HEK293 (cell line): ENCODE measurements around the gene DUSP1.

Source experiments
- CTCF ChIA-PET: fragments of 350-600 bp; formaldehyde crosslinking; extraction: SDS; loops from one replicate; lab custom pipeline; 2021; ENCODE audit warnings: antibody characterized with exemption; lab: Yijun Ruan, JAX
- POLR2A ChIA-PET: fragments of 300-600 bp; formaldehyde crosslinking; extraction: SDS; loops from one replicate; lab custom pipeline; 2020; ENCODE audit warnings: antibody characterized with exemption, inconsistent platforms; lab: Yijun Ruan, JAX
- H3K27ac ChIP-seq: fragments of 200-500 bp; sonication (Bioruptor generic); 2 replicates; pipeline ENCODE4 v1.5.1; 2014; ENCODE audit warnings: low read depth, low read length, control low read depth, inconsistent platforms; ENCODE audit errors: extremely low read depth
- H3K36me3 ChIP-seq, 2 experiments: fragments of 200-500 bp in 1 of 2; sonication (Bioruptor generic) in 1 of 2; 1 replicate in 1 of 2; 2 replicates in 1 of 2; pipeline ENCODE4 v1.5.1; 2014 to 2017; ENCODE audit warnings: inconsistent platforms in 2 of 2, low read length in 2 of 2; ENCODE audit not compliant: control insufficient read depth in 2 of 2, insufficient read depth in 1 of 2
- H3K4me1 ChIP-seq: fragments of 200-500 bp; sonication (Bioruptor generic); 2 replicates; pipeline ENCODE4 v1.5.1; 2014; ENCODE audit warnings: mild to moderate bottlenecking, low read length, inconsistent platforms; ENCODE audit not compliant: control insufficient read depth, insufficient read depth
- H3K4me3 ChIP-seq: 2 replicates; pipeline ENCODE4 v1.5.1; 2011; ENCODE audit warnings: low read depth, mild to moderate bottlenecking, control low read depth, low read length, moderate library complexity
- H3K9me3 ChIP-seq: fragments of 200-500 bp; sonication (Bioruptor generic); 2 replicates; pipeline ENCODE4 v1.5.1; 2014; ENCODE audit warnings: low read depth, low read length, inconsistent platforms; ENCODE audit not compliant: control insufficient read depth, insufficient read depth
- KLF7 ChIP-seq: fragments of 450-650 bp; formaldehyde crosslinking; IDR thresholded peaks from 2 replicates; pipeline ENCODE4 v1.5.1; 2016; ENCODE audit warnings: missing biosample characterization, missing genetic modification characterization, borderline replicate concordance
- PRDM1 ChIP-seq: fragments of 450-650 bp; formaldehyde crosslinking; IDR thresholded peaks from 2 replicates; pipeline ENCODE4; 2016; ENCODE audit warnings: missing biosample characterization, missing genetic modification characterization
- SCRT1 ChIP-seq: fragments of 450-650 bp; formaldehyde crosslinking; IDR thresholded peaks from 2 replicates; pipeline ENCODE4 v1.5.1; 2016; ENCODE audit warnings: missing biosample characterization, missing genetic modification characterization, borderline replicate concordance
- SP7 ChIP-seq: fragments of 450-650 bp; formaldehyde crosslinking; IDR thresholded peaks from 2 replicates; pipeline ENCODE4 v1.5.1; 2016; ENCODE audit warnings: missing biosample characterization, missing genetic modification characterization
- ZFHX2 ChIP-seq: fragments of 450-650 bp; formaldehyde crosslinking; conservative IDR thresholded peaks from 2 replicates; pipeline ENCODE4 v1.5.1; 2016; ENCODE audit warnings: missing biosample characterization, missing genetic modification characterization
- ZNF426 ChIP-seq: fragments of 450-650 bp; formaldehyde crosslinking; IDR thresholded peaks from 2 replicates; pipeline ENCODE4 v1.5.1; 2017; ENCODE audit warnings: missing biosample characterization, missing genetic modification characterization, mild to moderate bottlenecking, inconsistent platforms, moderate library complexity
- ZNF544 ChIP-seq: fragments of 450-650 bp; formaldehyde crosslinking; IDR thresholded peaks from 2 replicates; pipeline ENCODE4 v1.5.0; 2017; ENCODE audit warnings: missing biosample characterization, missing genetic modification characterization
- ZNF555 ChIP-seq: fragments of 450-650 bp; formaldehyde crosslinking; conservative IDR thresholded peaks from 2 replicates; pipeline ENCODE4 v1.5.1; 2017; ENCODE audit warnings: missing biosample characterization, mild to moderate bottlenecking, missing genetic modification characterization, inconsistent platforms
- ZNF585B ChIP-seq: fragments of 450-650 bp; formaldehyde crosslinking; IDR thresholded peaks from 2 replicates; pipeline ENCODE4 v1.5.1; 2016; ENCODE audit warnings: missing biosample characterization, missing genetic modification characterization
- ZNF629 ChIP-seq: fragments of 450-650 bp; formaldehyde crosslinking; IDR thresholded peaks from 2 replicates; pipeline ENCODE4 v1.5.1; 2017; ENCODE audit warnings: missing biosample characterization, missing genetic modification characterization
- ZNF747 ChIP-seq: fragments of 450-650 bp; formaldehyde crosslinking; IDR thresholded peaks from 2 replicates; pipeline ENCODE4 v1.5.1; 2016; ENCODE audit warnings: missing biosample characterization, missing genetic modification characterization
- TF ChIP-seq, protein P1 (sequence below): fragments of 450-650 bp; formaldehyde crosslinking; IDR thresholded peaks from 2 replicates; pipeline ENCODE4 v1.5.1; 2017; ENCODE audit warnings: missing biosample characterization, missing genetic modification characterization
- TF ChIP-seq, protein P2 (sequence below): fragments of 450-650 bp; formaldehyde crosslinking; conservative IDR thresholded peaks from 2 replicates; pipeline ENCODE4 v1.5.1; 2016; ENCODE audit warnings: low read depth, missing biosample characterization, missing genetic modification characterization

DUSP1 gene

DNA sequence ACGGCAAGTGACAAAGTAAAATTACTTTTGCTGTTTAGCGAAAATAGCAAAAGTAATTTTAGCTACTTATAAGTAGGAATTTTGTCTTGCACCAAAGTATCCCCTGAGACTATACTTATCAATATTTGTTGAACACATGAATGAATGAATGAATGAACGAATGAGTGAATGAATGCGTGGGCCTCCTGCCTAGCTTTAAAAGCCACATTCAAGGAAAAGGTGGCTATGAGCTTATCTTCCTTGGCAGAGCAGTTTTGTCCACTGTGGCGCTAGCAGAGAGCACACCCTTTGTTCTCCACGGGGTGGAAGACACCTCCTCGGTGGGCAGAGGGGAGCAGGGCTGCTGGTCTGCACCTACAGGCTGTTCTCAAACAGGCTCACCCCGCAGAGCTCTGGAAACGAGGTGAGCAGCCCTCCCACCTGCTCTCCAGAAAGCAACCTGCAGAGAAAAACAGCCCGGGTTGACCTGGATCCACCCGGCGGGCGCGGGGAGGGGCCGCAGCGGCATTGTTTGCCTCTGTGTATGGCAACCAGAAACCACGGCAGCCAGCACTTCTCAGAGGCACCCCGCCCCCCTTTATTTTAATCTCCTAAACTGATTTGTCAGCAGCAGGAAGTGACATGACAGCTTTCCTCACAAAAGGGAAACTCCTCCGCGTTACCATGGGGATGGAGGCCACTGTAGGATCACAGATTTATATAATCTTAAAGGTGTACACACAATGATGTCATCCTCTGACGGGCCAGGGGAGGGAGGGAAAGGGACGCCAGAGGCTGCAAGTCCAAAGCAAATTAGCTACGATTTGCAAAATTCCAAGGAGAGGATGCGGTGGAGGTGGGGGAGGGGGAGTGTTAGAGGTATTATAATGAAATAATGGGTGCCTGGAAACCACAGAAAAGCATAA lies 5.9 kb downstream of the DUSP1 start (continued):
- TF ChIP-seq, protein P1, sequence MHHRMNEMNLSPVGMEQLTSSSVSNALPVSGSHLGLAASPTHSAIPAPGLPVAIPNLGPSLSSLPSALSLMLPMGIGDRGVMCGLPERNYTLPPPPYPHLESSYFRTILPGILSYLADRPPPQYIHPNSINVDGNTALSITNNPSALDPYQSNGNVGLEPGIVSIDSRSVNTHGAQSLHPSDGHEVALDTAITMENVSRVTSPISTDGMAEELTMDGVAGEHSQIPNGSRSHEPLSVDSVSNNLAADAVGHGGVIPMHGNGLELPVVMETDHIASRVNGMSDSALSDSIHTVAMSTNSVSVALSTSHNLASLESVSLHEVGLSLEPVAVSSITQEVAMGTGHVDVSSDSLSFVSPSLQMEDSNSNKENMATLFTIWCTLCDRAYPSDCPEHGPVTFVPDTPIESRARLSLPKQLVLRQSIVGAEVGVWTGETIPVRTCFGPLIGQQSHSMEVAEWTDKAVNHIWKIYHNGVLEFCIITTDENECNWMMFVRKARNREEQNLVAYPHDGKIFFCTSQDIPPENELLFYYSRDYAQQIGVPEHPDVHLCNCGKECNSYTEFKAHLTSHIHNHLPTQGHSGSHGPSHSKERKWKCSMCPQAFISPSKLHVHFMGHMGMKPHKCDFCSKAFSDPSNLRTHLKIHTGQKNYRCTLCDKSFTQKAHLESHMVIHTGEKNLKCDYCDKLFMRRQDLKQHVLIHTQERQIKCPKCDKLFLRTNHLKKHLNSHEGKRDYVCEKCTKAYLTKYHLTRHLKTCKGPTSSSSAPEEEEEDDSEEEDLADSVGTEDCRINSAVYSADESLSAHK (tag by site-specific recombination), result peak; percentile 99
- peak; percentile 86 for TF ChIP-seq PRDM1 (tag by site-specific recombination)
- no peak for TF ChIP-seq ZNF747 (tag by site-specific recombination)
- peak; percentile 27; the same call in 1 of the 2 replicates for TF ChIP-seq ZFHX2 (tag by site-specific recombination)
- no peak for TF ChIP-seq ZNF585B (tag by site-specific recombination)

DNA sequence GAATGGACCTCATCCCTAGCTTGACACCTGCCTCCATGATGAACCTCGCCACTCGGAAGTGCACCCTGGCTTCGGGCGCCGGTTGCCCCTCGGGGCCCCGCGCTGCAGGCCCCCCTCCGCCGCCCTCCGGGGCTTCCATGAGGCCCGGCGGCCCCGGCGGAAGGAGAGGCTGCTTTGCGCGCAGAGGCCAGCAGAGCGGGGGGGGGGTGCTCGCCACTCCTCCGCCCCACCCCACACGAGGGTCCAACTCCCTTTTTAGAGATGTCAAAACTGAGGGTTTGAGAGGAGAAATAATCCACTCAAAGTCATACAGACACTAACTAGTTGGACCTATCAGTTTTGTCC lies 7.9 kb downstream of the DUSP1 start:
- POLR2A ChIA-PET, result no interaction called here
- H3K4me3 ChIP-seq, result no peak overlapping the region
- TF ChIP-seq, protein P2, sequence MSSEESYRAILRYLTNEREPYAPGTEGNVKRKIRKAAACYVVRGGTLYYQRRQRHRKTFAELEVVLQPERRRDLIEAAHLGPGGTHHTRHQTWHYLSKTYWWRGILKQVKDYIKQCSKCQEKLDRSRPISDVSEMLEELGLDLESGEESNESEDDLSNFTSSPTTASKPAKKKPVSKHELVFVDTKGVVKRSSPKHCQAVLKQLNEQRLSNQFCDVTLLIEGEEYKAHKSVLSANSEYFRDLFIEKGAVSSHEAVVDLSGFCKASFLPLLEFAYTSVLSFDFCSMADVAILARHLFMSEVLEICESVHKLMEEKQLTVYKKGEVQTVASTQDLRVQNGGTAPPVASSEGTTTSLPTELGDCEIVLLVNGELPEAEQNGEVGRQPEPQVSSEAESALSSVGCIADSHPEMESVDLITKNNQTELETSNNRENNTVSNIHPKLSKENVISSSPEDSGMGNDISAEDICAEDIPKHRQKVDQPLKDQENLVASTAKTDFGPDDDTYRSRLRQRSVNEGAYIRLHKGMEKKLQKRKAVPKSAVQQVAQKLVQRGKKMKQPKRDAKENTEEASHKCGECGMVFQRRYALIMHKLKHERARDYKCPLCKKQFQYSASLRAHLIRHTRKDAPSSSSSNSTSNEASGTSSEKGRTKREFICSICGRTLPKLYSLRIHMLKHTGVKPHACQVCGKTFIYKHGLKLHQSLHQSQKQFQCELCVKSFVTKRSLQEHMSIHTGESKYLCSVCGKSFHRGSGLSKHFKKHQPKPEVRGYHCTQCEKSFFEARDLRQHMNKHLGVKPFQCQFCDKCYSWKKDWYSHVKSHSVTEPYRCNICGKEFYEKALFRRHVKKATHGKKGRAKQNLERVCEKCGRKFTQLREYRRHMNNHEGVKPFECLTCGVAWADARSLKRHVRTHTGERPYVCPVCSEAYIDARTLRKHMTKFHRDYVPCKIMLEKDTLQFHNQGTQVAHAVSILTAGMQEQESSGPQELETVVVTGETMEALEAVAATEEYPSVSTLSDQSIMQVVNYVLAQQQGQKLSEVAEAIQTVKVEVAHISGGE (tag by site-specific recombination), result no peak
- no peak for TF ChIP-seq ZNF544 (tag by site-specific recombination)
- peaks cover 20% of the 10 kb centered on the region; the same call in 1 of the 2 replicates for H3K4me1 ChIP-seq
- H3K9me3 ChIP-seq, result no peaks in the 10 kb centered on the region
- CTCF ChIA-PET, result interaction anchor here (0.6 kb wide), 1 partner anchor 46 kb away, joined by 3 read pairs; no protein-coding TSS in a partner anchor
- no peak overlapping the region for H3K27ac ChIP-seq
- H3K36me3 ChIP-seq, result peaks cover 0 to 9% of the 10 kb centered on the region in 2 experiments; a peak in 1 of 3 replicates

DNA sequence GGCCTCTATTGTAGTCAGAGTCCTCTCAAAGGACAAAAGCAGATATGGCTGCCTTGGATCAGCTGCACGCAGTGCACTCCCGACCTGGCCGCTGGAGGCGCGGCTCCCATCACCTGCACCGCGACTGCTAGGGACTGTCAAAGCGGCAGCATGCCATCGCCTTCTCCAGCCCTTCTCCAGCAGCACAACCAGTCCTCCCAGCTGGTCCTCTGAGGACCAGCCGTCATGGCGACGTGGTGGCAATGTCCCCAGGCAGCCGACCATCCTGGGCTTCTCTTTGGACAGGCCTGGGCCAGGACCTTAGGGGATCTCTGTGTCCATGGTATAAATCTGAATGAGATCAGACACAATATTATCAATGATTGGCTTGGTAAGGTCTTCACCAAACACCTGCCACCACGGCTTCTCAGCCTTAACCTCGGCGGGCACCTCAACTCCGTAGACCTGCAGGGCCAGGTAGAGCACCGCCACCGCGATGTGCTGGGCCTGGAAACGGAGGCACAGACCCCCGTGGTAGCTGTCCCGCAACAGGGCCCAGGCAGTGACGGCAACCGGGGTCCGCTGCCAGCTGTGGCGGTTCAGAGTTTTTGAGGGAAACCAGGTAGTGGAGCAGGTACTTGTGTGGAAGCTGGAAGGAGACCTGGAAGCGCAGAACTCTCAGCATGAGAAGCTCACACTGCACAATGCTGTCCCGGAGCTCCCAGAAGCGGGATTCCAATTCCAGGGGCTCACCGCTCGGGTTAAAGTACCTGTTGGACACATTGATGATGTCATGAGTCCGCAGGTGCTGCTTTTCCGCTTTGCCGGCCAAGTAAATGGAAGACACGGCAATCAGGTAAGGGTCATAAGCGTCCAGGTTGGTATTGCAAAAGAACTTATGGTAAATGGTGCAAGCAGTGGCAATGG lies 8.5 kb downstream of the DUSP1 start:
- ChIA-PET POLR2A (no interaction called here), CTCF (interaction anchor here (0.6 to 1.8 kb wide), 3 partner anchors 45 to 177 kb away, joined by 3 to 8 read pairs (median 3); no protein-coding TSS in a partner anchor)
- H3K4me1 ChIP-seq, result peaks cover 15% of the 10 kb centered on the region; the same call in 1 of the 2 replicates
- H3K36me3 ChIP-seq, result peaks cover 0 to 3% of the 10 kb centered on the region in 2 experiments; a peak in 1 of 3 replicates
- TF ChIP-seq KLF7 (tag by site-specific recombination) (no peak), SCRT1 (0 out of 2 replicates have a peak, but pooled peaks have one; percentile 14)
- H3K27ac ChIP-seq, result no peak overlapping the region
- H3K9me3 ChIP-seq, result no peaks in the 10 kb centered on the region
- H3K4me3 ChIP-seq, result no peak overlapping the region

DNA sequence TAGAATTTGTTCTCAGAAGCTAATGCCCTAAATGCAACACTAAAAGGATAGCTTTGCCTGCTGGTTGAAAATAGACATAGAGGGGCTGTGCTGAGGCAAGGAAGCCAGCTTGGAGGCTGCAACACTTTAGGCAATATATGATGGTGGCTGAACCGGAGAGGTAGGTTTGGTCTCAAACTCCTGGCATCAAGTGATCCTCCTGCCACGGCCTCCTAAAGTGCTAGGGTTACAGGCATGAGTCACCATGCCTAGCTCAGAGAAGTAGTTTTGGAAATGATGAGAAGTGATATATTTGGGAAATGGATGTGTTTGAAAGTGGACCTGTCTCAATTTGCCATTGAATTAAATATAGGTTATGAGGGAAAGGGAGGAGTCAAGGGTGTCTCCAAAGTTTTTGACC lies 10.0 kb downstream of the DUSP1 start:
- CTCF ChIA-PET, result interaction anchor here (1.1 to 1.8 kb wide), 4 partner anchors 12 to 48 kb away, joined by 3 to 8 read pairs (median 5); no protein-coding TSS in a partner anchor
- Histone ChIP-seq H3K9me3 (no peaks in the 10 kb centered on the region), H3K4me1 (peaks cover 5% of the 10 kb centered on the region; the same call in 1 of the 2 replicates), H3K4me3 (no peak overlapping the region), H3K36me3 (no peaks in the 10 kb centered on the region), H3K27ac (no peak overlapping the region)
- TF ChIP-seq ZNF555 (tag by site-specific recombination) (no peak), SP7 (tag by site-specific recombination) (0 out of 2 replicates have a peak, but pooled peaks have one; percentile 24), ZNF629 (0 out of 2 replicates have a peak, but pooled peaks have one; percentile 16), ZNF426 (tag by site-specific recombination) (no peak)
- TF ChIP-seq, all 188 proteins: peak for 2
- POLR2A ChIA-PET, result interaction anchor here (0.9 to 2.8 kb wide), 2 partner anchors 10 to 28 kb away, joined by 7 to 16 read pairs; partner anchors contain the start of gene DUSP1
